HEK293 (cell line): Measurements from ENCODE around the gene UTP3.
"Not testable (repeated sequence)": the region's sequence is repeated elsewhere in the genome, so short reads cannot be mapped to it uniquely, and the experiment has no call there.

Experiments used
- SETDB1 ChIP-seq: IDR thresholded peaks from one replicate; pipeline ENCODE4 v1.6.1; 2017; ENCODE audit warnings: mild to moderate bottlenecking, low read length, moderate library complexity, mixed read lengths; ENCODE audit not compliant: insufficient read length
- ZNF514 ChIP-seq: fragments of 450-650 bp; formaldehyde crosslinking; IDR thresholded peaks from 2 replicates; pipeline ENCODE4 v1.5.1; 2016; ENCODE audit warnings: missing biosample characterization, missing genetic modification characterization

DNA sequence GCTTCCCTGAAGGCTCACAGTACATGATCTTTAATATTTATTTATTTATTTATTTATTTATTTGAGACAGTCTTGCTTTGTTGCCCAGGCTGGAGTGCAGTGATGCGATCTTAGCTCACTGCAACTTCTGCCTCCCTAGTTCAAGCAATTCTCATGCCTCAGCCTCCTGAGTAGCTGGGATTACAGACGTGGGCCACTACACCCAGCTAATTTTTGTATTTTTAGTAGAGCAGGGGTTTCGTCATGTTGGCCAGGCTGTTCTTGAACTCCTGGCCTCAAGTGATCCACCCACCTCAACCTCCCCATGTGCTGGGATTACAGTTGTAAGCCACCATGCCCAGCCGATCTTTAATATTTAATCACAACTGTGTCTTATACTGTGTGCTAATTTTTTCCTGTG lies 37.6 kb upstream of the UTP3 start:
- TF ChIP-seq SETDB1; ZNF514 (tag by site-specific recombination): not testable (repeated sequence)
